Measurements from ENCODE around the gene ZNF620. TPM values are rescaled to one million over a fixed set of nuclear protein-coding genes. Genes with fewer than 3 reads are reported as not detected.
A peak's percentile ranks its signal among the peaks of the same experiment; 100 is the strongest.
"Not testable (repeated sequence)": the region's sequence is repeated elsewhere in the genome, so short reads cannot be mapped to it uniquely, and the experiment has no call there.

The ZNF620 gene
- total RNA-seq: 1 to 10 TPM; 3.1 to 3.2 (median 3.2) TPM

DNA sequence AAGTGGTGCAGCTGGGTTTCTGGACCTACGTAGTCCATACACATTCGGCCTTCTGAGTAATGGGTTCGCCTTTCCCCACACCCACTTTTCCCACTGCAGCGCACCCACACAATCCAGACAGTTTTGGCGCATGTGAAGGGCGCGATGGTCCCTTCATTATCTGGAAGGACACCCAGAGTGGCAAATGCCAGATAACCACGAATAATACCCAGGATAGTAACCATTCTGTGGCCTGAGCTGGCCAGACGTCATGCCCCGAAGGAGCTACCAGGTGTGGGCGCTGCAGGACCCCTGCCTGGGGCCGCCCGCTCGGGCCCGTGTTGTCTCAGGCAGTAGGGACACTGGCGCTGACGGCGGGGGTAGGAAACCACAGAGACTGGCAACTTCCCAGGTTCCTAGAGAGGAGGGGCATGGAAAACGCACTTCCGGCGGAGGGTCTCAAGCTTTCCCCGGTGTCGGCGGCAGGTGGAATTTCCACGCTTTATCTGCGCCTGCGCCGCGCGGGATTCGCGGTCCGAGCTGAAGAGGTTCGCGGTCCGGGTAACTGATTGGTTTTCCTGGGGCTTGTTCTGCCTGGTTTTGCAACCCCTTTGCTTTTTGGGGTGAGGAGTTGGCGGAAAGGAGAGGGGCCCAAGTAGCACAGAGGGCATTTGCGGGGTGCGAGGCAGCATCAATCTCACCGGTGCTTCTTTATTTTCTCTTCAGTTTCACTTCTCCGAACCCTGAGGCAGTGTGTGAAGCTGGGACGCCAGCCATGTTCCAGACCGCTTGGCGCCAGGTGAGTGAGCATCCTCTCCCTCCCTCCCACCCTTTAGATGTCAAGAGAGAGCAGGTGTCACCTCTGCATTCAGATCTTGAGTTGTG is at the start of gene ZNF620:
Gene ZNF620, plus strand, starts transcription at position 441 of the 864 bp plus-strand sequence. Its CDS starts 314 bp downstream, at position 755.
- Mint-ChIP-seq H3K4me3 (peak within 1 kb of the TSS; percentile 91), H3K9me3 (no peaks in the 10 kb centered on the region), H3K36me3 (ENCODE audit: insufficient read depth) (peaks cover under 1% of the 10 kb centered on the region), H3K27me3 (ENCODE audit: low read depth) (no peaks in the 10 kb centered on the region), H3K4me1 (ENCODE audit: low read depth) (peaks cover 17% of the 10 kb centered on the region)
- DNase-seq (peak; percentile 52), ATAC-seq (peak; percentile 73 to 79)

DNA sequence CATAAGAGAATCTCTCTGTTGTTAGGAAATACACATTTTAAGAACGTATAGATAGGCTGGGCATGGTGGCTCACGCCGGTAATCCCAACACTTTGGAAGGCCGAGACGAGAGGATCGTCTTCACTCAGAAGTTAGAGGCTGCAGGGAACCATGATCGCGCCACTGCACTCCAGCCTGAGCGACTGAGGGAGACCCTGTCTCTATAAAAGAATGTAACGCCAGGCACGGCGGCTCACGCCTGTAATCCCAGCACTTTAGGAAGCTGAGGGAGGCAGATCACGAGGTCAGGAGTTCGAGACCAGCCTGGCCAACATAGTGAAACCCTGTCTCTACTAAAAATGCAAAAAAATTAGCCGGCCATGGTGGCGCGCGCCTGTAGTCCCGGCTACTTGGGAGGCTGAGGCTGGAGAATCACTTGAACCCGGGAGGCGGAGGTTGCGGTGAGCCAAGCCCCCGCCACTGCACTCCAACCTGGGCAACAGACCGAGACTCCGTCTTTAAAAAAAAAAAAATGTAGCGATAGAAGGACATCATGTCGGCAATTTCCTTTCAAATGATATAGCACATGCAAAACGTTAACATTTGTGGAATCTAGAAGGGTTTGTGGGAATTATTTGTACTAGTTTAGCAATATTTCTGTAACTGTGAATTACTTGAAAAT is 49.4 kb upstream of the ZNF620 start:
- Mint-ChIP-seq H3K4me1 (ENCODE audit: low read depth) (peaks cover 52% of the 10 kb centered on the region), H3K4me3 (peak overlapping the region; percentile 85), H3K27me3 (ENCODE audit: low read depth) (no peaks in the 10 kb centered on the region), H3K36me3 (ENCODE audit: insufficient read depth) (peaks cover 28% of the 10 kb centered on the region), H3K9me3 (peaks cover 3% of the 10 kb centered on the region)
- no peak for ATAC-seq
- DNase-seq: no peak

DNA sequence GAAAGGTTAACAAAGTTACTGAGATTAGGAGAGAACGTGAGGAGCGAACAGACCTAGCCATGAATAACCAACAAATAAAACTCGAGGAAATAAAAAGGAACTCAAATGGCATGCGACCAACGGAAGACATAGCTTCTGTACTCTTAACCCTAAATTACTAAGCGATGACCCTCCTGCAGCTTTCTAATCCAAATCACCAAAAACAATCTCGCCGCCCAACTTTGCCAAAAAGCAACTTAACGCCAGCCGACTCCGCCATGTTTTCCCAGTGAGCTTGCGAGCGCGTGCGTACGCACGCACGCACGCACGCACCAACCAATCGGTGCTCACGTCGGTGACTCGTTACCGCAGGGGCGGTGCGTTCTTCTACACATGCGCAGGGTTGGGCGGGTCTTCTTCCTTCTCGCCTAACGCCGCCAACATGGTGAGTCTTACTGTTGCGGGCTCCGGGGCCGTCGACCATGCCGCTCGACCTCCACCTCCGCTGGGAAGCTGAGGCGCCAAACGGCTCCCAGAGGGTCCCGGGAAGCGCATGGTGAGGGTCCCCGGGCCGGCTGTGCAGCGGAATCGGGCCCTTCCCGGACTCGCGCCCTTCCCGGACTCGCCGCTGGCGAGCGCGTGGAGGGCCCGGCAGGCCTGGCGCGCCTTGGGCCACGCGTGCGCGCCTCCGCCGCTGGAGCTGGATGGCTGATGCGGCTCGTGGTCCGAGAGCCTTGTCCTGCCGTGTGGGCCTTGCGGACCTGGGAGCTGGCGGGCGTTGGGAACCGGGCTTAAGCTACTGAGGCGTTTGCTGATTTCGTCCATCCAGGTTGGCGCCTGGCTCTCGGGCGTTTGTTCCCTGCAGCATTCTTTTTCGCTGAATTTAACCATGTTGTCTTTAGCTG is 48.7 kb upstream of the ZNF620 start, which contains the start of gene RPL14:
Gene RPL14, plus strand, starts transcription at position 400 of the 884 bp plus-strand sequence. Its CDS starts 133 bp downstream, at position 533.
- peak; percentile 74 to 77 for ATAC-seq
- peaks cover 51% of the 10 kb centered on the region for H3K4me1 Mint-ChIP-seq (ENCODE audit: low read depth)
- no peaks in the 10 kb centered on the region for H3K27me3 Mint-ChIP-seq (ENCODE audit: low read depth)

DNA sequence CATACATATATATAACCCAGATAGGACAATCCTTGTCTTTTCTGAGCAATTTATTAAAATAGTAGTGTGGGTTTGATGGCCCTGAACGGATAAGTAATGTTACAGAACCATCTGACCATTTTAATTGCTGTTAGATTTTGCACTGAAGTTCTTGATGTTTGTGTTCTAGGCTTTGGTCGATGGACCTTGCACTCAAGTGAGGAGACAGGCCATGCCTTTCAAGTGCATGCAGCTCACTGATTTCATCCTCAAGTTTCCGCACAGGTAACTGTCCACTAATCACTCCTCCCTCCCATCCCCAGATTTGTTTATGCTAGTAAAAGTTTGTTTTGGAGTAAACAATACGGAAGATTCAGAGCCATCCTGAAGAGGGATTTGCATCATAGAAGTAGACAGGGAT is 47.4 kb upstream of the ZNF620 start:
- Mint-ChIP-seq H3K36me3 (ENCODE audit: insufficient read depth) (peaks cover 38% of the 10 kb centered on the region), H3K4me3 (peak overlapping the region; percentile 85), H3K4me1 (ENCODE audit: low read depth) (peaks cover 49% of the 10 kb centered on the region), H3K9me3 (peaks cover 3% of the 10 kb centered on the region), H3K27me3 (ENCODE audit: low read depth) (no peaks in the 10 kb centered on the region)
- DNase-seq (no peak), ATAC-seq (no peak)

More for the DNA sequence above, 48.7 kb upstream of the ZNF620 start, which contains the start of gene RPL14:
- Mint-ChIP-seq H3K36me3 (ENCODE audit: insufficient read depth) (peaks cover 31% of the 10 kb centered on the region), H3K9me3 (peaks cover 3% of the 10 kb centered on the region), H3K4me3 (peak within 1 kb of the TSS; percentile 85)
- DNase-seq: peak; percentile 93

DNA sequence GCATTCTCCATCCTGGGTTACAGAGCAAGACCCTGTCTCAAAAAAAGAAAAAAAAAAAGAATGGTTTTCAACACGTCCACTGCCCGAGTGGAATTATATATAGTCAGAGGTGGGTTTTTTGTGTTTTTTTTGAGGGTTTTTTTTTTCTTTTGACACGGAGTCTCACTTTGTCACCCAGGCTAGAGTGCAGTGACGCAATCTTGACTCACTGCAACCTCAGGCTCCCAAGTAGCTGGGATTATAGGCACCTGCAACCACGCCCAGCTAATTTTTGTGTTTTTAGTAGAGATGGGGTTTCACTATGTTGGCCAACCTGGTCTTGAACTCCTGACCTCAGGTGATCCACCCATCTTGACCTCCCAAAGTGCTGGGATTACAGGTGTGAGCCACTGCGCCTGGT is 45.4 kb upstream of the ZNF620 start:
- Mint-ChIP-seq H3K36me3 (ENCODE audit: insufficient read depth) (peaks cover 55% of the 10 kb centered on the region), H3K4me1 (ENCODE audit: low read depth) (peaks cover 55% of the 10 kb centered on the region), H3K4me3 (peak overlapping the region; percentile 56)
- not testable (repeated sequence) for DNase-seq; ATAC-seq; H3K9me3 Mint-ChIP-seq; H3K27me3 Mint-ChIP-seq (ENCODE audit: low read depth)

DNA sequence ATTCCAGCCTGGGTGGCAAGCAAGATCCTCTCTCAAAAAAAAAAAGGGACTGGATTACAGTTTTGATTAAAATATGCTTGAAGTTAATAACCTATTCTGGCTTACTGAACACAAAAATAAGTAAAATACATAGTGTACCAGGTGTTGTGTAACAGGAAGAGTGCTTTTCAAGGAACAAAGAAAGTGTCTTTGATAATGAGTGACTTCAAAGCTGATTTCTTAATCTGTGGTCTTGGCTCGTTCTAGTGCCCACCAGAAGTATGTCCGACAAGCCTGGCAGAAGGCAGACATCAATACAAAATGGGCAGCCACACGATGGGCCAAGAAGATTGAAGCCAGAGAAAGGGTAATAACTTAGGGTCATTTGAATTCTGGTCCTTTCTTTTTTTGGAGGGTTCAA is 44.7 kb upstream of the ZNF620 start:
- Mint-ChIP-seq H3K4me3 (peak overlapping the region; percentile 20), H3K36me3 (ENCODE audit: insufficient read depth) (peaks cover 61% of the 10 kb centered on the region), H3K27me3 (ENCODE audit: low read depth) (no peaks in the 10 kb centered on the region), H3K4me1 (ENCODE audit: low read depth) (peaks cover 52% of the 10 kb centered on the region), H3K9me3 (no peaks in the 10 kb centered on the region)
- DNase-seq (no peak), ATAC-seq (no peak)

DNA sequence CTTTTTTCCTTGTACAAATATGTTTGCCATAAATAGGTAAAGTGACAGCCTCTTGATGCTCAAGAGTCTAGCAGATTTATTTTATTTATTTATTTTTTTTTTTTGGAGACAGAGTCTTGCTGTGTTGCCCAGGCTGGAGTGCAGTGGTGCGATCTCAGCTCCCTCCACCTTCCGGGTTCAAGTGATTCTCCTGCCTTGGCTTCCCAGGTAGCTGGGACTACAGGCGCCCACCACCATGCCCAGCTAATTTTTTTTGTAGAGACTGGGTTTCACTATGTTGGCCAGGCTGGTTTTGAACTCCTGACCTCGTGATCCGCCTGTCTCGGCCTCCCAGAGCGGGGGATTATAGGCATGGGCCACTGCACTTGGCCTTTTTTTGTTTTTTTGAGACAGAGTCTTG is 43.0 kb upstream of the ZNF620 start:
- H3K4me3 Mint-ChIP-seq; ATAC-seq; H3K27me3 Mint-ChIP-seq (ENCODE audit: low read depth); DNase-seq; H3K9me3 Mint-ChIP-seq: not testable (repeated sequence)
- Mint-ChIP-seq H3K4me1 (ENCODE audit: low read depth) (peaks cover 52% of the 10 kb centered on the region), H3K36me3 (ENCODE audit: insufficient read depth) (peaks cover 67% of the 10 kb centered on the region)

DNA sequence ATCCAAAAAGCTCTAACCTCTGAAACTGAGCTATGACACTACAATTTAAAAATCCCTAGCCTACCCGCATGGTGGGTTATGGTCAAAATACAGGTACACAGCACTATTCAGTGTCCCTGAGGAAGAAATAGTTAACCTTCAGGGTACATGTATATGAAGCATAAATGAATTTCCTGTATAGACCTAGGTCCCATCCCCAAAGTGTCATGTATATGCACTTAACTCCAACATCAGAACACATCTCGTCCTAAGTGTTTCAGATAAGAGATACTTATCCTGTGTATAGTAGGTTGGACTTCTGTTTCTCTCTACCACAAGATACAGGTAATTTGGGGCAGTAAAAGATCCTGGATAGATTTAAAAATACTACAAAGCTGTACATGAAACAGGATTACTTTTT is 42.3 kb upstream of the ZNF620 start:
- Mint-ChIP-seq H3K4me1 (ENCODE audit: low read depth) (peaks cover 45% of the 10 kb centered on the region), H3K36me3 (ENCODE audit: insufficient read depth) (peaks cover 59% of the 10 kb centered on the region), H3K27me3 (ENCODE audit: low read depth) (no peaks in the 10 kb centered on the region), H3K4me3 (no peak overlapping the region), H3K9me3 (no peaks in the 10 kb centered on the region)
- ATAC-seq (no peak), DNase-seq (no peak)

DNA sequence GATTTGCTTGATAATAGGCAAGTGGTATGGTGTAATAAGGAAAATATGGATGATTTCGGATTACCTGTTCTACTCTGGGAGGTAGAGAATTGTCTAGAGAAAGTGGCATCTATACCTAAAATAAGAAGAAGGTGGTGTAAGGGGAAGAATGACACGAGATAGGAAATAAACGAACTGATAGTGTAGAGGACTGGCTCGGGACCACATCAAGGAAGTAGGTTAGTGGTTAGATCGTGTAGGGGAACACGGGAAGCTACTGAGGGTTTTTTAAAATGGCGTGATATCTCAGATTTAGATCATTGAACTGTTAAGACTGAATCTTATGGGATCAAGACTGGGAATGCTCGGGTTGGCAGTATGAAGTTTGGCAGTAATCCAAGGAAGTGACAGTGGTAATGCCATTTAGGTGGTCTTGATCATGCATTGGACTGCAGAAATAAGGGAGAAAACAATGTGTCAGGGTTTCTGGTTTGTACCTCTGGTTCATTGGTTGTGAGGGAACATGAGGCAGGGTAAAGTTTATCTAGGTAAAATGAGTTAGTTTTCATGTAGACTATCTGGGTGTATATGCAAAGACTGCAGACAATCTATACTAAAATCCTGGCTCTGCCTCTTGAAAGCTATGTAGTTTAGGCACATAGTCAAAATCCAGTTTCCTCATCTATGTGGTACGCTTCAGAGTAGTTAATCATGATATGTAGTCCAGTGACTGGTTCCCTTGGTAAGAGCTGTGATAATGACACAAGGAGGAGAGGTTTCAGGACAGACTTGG is 41.3 kb upstream of the ZNF620 start:
- Mint-ChIP-seq H3K4me1 (ENCODE audit: low read depth) (peaks cover 37% of the 10 kb centered on the region), H3K27me3 (ENCODE audit: low read depth) (no peaks in the 10 kb centered on the region), H3K36me3 (ENCODE audit: insufficient read depth) (peaks cover 51% of the 10 kb centered on the region), H3K9me3 (no peaks in the 10 kb centered on the region), H3K4me3 (peak overlapping the region; percentile 6)
- ATAC-seq (peak; percentile 26 to 42), DNase-seq (no peak)

DNA sequence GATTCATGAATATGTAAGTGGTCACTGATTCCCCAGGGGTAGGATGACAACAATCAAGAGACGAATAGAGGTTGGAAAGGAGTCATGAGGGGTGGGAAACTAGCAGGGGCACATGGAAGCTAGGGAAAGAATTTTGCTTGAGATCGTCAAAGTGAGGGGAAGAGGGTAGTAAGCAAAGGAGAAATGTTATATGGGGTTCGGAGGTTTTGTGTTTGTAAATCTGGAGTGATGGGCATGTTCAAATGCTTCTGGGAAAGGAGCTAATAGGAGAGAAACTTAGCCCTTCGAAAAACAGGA is 40.8 kb upstream of the ZNF620 start:
- H3K4me3 Mint-ChIP-seq: no peak overlapping the region
- H3K36me3 Mint-ChIP-seq (ENCODE audit: insufficient read depth): peaks cover 51% of the 10 kb centered on the region

DNA sequence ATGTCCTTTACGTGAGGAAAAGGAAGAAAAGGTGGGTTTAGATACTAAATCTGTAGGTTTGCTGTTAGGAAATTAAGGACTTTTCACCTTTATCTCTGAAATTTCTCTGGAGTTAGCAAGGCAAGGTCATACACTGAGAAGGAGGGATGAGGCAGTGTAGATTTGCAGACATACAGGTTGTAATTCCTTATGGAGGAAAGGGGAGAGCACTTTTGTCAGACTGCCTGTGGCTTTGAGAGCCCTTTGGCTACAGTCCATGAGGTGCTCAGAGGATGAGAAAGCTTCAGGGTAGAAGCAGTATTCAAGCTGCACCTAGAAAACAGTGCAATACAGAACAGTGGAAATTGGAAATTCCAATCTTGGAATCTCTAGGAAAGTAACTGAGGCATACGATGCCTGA is 40.4 kb upstream of the ZNF620 start:
- no peaks in the 10 kb centered on the region for H3K9me3 Mint-ChIP-seq
- H3K4me1 Mint-ChIP-seq (ENCODE audit: low read depth): peaks cover 33% of the 10 kb centered on the region
- DNase-seq (no peak), ATAC-seq (no peak)
- peaks cover 47% of the 10 kb centered on the region for H3K36me3 Mint-ChIP-seq (ENCODE audit: insufficient read depth)
- H3K27me3 Mint-ChIP-seq (ENCODE audit: low read depth): no peaks in the 10 kb centered on the region
- no peak overlapping the region for H3K4me3 Mint-ChIP-seq

More for the DNA sequence above, 40.8 kb upstream of the ZNF620 start:
- DNase-seq: no peak
- Mint-ChIP-seq H3K4me1 (ENCODE audit: low read depth) (peaks cover 37% of the 10 kb centered on the region), H3K9me3 (no peaks in the 10 kb centered on the region), H3K27me3 (ENCODE audit: low read depth) (no peaks in the 10 kb centered on the region)
- ATAC-seq: no peak

DNA sequence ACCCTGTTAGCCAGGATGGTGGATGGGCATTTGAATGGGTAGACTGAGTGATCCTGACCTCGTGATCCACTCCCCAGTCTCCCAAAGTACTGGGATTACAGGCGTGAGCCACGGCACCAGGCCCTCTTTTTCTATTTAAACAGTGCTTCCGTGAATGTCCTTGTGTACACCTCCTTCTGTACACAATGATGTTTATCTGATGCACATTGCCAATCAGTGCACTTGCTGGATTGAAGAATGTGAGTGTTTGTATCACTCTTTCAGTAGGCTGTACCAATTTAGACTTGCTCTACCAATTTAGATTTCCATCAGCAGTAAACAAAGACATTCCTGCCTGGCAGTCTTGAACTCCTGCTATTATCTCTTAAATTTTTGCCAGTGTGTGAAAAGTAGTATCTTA is 37.8 kb upstream of the ZNF620 start:
- ATAC-seq (no peak), DNase-seq (no peak)
- Mint-ChIP-seq H3K27me3 (ENCODE audit: low read depth) (no peaks in the 10 kb centered on the region), H3K4me3 (no peak overlapping the region), H3K36me3 (ENCODE audit: insufficient read depth) (peaks cover 35% of the 10 kb centered on the region), H3K9me3 (no peaks in the 10 kb centered on the region), H3K4me1 (ENCODE audit: low read depth) (peaks cover 20% of the 10 kb centered on the region)

DNA sequence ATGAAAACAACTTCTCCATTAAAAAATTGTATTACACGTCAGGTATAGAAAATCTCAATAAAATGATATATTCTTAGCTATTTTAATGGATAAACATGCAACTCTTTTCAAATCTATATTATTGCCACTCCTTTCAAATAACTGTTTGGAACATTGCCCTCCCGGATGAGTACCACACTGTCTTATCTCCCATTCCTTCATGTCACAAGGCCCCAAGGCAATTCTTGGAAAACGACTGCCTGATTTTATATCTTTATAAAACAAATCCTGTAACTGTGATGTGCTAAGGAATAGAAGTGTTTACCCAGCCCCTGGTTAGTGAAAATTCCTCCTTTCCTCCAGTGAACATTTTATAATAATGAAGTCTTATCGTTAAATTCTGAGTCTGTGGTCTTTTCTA is 35.1 kb upstream of the ZNF620 start:
- no peaks in the 10 kb centered on the region for H3K4me1 Mint-ChIP-seq (ENCODE audit: low read depth)
- peaks cover 12% of the 10 kb centered on the region for H3K36me3 Mint-ChIP-seq (ENCODE audit: insufficient read depth)
- H3K27me3 Mint-ChIP-seq (ENCODE audit: low read depth): no peaks in the 10 kb centered on the region
- DNase-seq (no peak), ATAC-seq (no peak)
- no peaks in the 10 kb centered on the region for H3K9me3 Mint-ChIP-seq
- no peak overlapping the region for H3K4me3 Mint-ChIP-seq
